ENCODE measurements around the gene PLA2G4E.

- TF ChIP-seq CAMTA2 (CRISPR knock-in tag; IDR thresholded peaks at IDR 0.05; ENCODE audit: borderline replicate concordance) = no peak
- no peak for TF ChIP-seq ZMAT3 (CRISPR knock-in tag; conservative IDR thresholded peaks at IDR 0.05)
- TF ChIP-seq FOXP1 (IDR thresholded peaks at IDR 0.05) = no peak
- TF ChIP-seq FOXP1 (CRISPR knock-in tag; IDR thresholded peaks at IDR 0.05) = no peak
- no peak for TF ChIP-seq BCLAF1 (IDR thresholded peaks at IDR 0.05)
Measured at GRCh38 chr15:42060477-42060763, 39.6 kb upstream of the PLA2G4E start.

All from HepG2 (cell line).